HG03520 (cell line): ENCODE data around the gene FAM107B.

Experiments
- ATAC-seq: cut with Tn5 transposase; IDR thresholded peaks from one replicate; pipeline ENCODE4 v1.9.1; 2021; ENCODE audit warnings: mild to moderate bottlenecking, moderate library complexity; ENCODE audit not compliant: unreplicated experiment

Gene FAM107B

DNA sequence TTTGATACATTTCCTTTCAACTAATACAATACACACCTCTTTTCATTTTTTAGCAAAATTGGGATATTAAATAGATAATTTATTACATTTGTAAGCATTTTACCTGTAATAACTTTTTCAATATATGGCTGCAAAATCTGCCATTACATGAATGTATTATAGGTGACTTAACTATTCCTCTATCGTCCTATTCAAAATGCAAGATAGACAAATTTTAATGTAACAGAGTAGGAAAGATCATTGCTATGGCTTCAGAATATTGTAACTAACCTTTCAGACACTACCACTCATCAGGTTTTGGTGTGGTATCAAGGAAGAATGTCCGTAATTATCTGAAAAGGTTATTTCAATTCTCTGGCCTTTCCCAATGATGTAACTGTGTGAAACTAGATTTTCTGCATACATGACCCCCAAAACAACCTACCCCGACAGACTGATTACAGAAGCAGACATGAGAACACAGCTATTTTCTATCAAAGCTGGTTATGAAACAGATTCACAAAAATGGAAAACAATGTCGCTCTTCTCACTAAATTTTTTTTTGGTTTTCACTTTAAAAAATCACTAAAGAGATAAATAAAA is 211.2 kb downstream of the FAM107B start:
- ATAC-seq = no peak

- no peak for ATAC-seq
These were observed 211.7 kb downstream of the FAM107B start for GRCh38 chr10:14563076-14563336.

- no peak for ATAC-seq
These were observed 212.2 kb downstream of the FAM107B start for GRCh38 chr10:14562218-14563075.

GRCh38 chr10:14560791-14561765 is 213.6 kb downstream of the FAM107B start:
- no peak for ATAC-seq

DNA sequence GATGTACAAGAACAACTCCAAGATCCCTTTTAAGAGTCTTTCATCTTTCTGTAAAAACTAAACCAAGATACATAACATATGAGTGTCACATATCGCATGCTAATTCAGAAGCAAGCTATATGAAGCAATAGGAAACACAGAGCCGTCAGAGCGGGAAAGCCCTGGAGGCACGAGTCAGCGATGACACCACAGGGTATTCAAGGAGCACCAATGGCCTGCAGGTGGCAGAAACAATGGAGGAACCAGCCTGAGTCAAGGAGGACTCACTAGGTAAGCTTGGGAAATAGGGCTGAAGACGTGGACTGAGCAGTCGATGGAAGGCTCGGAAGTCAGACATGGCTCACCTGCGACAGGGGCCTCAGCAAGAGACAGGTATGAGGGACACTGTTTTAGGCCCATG is 214.4 kb downstream of the FAM107B start:
- ATAC-seq = no peak

DNA sequence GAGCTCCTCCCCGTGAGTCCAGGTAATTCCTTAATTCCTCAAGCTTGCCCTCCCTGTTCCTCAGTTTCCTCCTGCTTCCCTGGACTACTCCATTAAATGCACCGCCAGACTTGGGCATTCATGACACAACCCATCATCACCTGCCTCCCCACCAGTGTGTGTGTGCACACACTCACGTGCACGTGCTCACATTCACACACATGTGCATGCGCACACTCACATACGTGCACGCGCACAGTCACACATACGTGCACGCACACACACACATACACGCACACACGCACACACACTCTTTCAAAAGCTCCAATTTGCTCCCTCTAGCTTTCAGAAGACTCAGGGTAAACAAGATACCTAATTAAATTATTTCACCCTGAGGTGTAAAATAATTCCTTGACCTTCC is 216.7 kb downstream of the FAM107B start:
- no peak for ATAC-seq

GRCh38 chr10:14557567-14557966 is 217.1 kb downstream of the FAM107B start:
- no peak for ATAC-seq

GRCh38 chr10:14556285-14556956 is 218.3 kb downstream of the FAM107B start:
- no peak for ATAC-seq

- ATAC-seq = no peak
These were observed 218.9 kb downstream of the FAM107B start for GRCh38 chr10:14555807-14556206.

- ATAC-seq = no peak
These were observed 220.0 kb downstream of the FAM107B start for GRCh38 chr10:14554491-14555205.

DNA sequence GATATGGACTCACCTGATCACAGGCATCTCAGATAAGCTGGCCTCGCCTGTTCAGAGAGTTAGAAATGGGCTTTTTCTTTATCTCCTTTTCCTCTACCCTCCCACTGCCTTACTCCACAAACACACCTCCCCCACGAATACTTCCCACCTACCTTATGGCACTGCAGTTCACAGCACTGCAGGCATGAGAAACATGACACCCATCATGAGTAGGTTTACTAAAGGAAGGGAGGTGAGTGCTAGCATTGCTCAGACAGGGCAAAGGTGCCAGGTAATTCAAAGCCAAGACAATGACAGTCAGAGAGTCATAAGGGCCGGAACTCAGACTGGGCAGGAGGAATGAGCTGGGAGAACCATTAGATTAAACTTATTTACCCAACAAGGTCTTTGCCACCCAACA is 220.6 kb downstream of the FAM107B start:
- no peak for ATAC-seq

- ATAC-seq = no peak
These were observed 221.2 kb downstream of the FAM107B start for GRCh38 chr10:14553448-14553847.

- no peak for ATAC-seq
These were observed 222.7 kb downstream of the FAM107B start for GRCh38 chr10:14552015-14552414.

- no peak for ATAC-seq
These were observed 224.2 kb downstream of the FAM107B start for GRCh38 chr10:14550471-14550981.

GRCh38 chr10:14549496-14549895 is 225.2 kb downstream of the FAM107B start:
- ATAC-seq = no peak

DNA sequence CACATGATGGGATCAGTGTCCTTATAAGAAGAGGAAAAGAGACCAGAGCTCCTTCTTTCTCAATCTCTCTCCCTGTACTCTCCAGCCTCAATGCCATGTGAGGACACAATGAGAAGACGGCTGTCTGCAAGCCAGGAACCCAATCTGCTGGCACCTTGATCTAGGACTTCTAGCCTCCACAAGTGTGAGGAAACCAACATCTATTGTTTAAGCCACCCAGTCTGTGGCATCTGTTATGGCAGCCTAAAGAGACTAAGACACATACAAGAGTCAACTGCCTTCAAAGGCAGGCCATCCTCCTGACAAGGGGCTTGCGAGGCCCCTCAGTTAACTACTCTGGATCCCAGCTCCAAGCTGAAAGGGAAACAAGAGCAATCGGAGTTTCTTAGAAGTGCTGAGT is 225.7 kb downstream of the FAM107B start:
- ATAC-seq = no peak

DNA sequence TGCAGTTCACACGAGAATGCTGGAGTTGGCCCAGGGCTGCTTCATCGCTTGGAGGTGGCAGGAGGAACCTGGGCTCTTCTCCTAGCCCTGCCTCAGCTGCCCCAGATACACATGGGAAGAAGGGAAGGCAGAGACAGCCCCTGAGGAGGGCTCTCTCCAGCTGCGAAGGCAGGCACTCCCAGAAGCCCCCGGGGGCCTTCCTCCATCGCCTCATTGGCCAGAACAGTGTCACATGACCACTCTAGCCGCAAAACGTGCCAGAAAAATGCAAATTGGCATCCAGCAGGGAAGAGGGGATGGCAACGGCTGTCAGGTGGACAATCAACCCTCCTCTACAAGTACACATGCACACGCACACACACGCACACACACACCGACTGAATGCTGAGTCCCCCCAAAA is 226.2 kb downstream of the FAM107B start:
- ATAC-seq = no peak

DNA sequence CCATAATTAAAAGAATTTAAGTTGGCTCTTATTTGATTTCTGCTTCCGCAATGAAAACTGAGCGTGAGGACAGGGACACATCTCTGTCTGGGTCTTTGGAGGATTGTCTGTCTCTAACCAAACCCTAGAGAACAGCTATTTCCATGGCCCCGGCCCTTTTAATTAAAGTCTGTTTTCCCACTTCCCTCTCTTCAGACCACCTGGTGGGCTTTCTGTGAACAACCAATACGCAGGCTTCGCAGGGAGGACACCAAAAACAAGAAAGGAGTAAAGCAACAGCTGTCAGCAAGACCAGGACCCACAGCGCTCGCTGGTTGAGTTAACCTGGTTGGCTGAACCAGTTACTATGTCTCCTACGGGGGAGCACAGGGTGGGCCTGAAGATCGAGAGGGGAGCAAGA is 226.9 kb downstream of the FAM107B start:
- ATAC-seq = no peak

GRCh38 chr10:14545827-14546226 is 228.9 kb downstream of the FAM107B start:
- ATAC-seq = no peak

- no peak for ATAC-seq
These were observed 230.8 kb downstream of the FAM107B start for GRCh38 chr10:14543904-14544210.
